ENCODE results near the gene FBXL2.
"Not testable (repeated sequence)": the region's sequence is repeated elsewhere in the genome, so short reads cannot be mapped to it uniquely, and the experiment has no call there.

The FBXL2 gene

DNA sequence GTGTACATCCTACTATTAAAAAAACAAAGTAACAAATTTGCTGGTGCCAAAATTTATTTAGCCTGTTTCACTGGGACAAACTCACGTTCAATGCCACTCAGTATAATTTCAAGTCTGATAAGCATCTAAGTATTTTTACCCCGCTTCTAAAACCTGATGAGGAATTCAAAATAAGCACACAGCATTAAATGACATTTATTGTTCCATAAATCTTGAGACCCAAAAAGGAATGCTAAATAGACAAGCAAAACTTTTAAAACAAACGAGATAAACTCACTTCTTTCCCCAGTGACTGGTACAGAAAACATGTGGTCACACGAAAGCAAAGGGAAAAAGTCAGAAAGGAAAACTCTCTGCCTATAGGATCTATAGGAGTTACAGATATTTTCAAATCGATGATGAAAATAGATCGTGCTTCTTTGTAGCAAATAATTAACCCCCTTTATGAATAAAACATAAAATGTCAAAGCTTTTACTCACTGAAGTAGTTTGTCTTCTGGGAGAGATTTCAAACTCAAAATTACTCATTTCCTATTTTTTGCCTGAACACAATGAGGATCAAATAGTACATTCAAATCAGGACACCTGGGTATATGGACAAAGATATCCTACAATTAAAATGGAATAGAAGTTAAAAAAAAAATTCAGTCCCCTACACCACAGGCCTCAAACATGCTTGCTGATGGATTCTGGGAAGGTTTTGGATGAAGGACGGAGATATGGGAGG lies 111.3 kb downstream of the FBXL2 start:
- no peak for DNase-seq

DNA sequence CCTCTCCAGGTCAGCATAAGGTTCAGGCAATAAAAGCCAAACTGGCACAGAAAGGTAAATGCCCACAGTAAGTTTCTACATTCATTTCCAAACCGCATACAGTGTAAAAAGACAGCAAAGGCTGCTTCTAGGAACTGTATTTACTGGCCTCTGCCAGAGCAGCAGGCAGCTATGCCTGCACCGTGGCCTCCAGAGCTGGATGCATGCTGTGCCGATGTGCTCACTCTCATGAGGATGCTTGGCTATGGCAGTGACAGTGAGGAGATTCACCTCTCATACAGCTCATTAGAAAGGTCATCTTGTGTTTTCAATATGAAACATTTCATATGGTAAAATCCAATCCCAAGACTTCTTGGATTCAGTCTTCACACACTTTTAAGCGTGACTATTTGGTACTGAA lies 112.7 kb downstream of the FBXL2 start:
- no peak for DNase-seq

DNA sequence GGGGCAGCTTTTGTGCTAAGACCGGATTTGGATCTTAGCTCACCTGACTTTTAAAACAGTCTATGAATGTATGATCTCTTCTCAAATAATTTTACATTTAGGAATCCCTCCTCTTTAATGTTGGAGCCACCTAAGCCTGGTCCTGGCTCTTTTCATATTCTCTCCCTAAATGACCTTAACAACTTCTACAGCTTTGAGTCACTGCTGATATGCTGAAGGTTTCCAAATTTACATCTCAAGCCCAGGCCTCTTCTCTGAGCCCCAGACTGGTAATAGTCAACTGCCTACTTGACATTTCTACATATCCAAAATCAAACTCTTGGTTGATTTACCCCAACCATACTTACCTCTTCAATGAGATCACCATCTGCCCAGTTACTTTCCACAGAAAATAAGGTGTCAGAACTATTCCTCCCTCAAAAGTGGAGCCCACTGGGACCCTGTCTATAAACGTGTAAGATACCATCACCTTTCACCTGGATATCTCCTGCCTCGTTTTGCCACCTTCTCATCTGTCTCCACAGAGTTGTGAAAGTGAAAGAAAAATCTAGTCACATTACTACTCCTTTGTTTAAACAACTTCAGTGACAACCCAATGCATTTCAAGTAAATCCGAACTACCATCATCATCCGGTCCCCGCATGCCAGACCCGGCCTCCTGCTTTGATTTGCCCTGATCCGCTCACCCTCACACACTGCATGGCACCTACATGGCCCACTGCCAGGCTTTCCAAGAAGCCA lies 114.2 kb downstream of the FBXL2 start:
- DNase-seq: no peak

DNA sequence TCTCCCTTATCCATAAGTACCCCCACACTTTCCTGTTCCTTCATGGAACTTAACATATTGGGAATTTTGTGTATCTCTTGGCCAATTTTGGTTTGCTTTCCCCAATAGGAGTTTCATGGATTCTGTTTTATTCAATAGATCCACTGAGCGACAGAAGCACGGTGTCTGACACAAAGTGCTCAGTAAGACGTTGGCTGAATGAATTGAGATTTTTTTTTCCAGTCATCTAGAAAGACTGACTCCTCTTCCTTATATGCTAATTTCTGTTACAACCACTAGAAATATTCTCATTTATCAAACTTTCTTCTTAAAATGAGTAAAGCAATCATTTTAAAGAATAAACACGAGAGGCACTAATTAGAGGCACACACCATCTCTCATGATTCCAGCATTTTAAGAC lies 114.9 kb downstream of the FBXL2 start:
- DNase-seq: no peak

DNA sequence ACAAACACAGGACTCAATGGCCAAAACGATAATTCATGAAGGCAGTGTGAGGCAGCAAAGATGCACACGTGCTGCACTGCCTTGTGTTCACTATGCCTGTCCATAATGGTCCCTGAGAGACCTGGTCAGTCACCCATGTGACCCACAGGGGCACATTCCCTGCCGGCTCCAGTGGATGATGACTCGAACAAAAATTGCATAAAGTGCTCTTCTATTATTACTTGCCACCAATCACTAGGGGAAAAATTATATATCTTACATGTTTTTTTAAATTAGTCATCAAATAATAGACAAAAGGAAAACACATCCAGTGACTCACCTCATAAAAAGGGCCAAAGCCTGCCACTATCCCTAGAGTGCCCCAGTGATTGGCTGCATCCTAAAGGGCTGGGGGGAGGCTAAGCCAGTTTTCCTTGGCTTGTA lies 115.5 kb downstream of the FBXL2 start:
- DNase-seq: no peak

DNA sequence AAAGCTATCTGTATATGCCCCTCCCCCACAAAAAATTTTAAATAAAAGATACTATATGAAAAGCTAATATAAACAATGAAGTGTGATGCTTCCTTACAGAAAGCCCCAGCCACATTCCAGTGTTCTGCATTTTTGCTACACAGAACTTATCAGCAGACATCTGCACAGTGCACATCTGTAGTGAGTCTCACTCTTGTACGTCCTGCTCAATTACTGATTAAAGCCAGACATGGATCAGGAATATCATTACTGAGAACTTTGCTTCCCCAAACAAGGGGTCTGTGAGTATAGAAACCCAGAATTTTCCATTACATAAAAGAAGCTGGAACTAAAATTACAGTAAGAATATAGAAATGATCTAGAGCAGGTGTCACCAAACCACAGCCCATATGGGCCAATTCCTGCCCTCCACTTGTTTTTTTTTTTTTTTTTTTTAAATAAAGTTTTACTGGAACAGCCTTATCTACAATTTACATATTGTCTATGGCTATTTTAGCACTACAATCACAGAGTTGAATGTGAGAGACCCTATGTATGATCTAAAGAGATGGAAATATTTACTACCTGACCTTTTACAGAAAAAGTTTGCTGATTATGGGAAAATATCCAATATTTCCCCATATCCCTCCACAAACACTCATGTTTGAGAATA lies 117.3 kb downstream of the FBXL2 start:
- no peak for DNase-seq

DNA sequence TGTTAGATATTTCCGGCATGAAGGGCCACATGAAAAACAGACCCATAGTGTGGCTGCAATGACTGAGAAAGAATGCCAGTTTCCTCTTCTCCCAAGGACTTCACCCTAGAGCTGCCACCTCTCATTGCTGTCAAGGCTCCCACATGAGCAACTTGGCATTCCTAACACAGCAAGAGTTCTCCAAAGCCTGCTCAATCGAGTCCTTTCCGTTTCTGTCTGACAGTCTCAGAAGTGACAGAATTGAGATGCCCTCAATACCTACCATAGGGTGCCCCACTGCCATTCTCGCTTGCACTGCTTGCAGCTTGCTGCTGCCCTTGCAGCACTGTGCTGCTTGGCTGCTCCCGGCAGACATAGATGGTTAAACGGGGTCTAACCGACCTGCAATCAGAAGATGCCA lies 118.7 kb downstream of the FBXL2 start:
- no peak for DNase-seq

DNA sequence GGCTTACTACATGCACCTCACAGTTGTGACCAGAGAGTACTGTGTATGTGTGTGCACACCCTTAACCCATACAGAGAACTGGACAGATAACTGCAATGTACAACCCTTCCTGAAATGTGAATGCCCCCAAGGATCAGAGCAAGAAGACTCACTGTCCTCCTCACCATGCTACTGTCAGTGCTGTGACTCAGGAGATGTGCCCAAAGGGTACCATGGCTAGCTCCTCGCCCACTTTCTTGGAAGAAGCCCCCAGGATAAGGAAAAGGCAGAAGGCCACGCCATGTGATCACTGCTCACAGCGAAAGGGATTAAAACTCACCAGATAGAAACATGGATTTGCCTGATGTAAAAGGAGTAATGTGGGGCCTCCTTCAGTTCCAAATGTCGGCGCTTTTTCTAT lies 121.2 kb downstream of the FBXL2 start:
- no peak for DNase-seq

DNA sequence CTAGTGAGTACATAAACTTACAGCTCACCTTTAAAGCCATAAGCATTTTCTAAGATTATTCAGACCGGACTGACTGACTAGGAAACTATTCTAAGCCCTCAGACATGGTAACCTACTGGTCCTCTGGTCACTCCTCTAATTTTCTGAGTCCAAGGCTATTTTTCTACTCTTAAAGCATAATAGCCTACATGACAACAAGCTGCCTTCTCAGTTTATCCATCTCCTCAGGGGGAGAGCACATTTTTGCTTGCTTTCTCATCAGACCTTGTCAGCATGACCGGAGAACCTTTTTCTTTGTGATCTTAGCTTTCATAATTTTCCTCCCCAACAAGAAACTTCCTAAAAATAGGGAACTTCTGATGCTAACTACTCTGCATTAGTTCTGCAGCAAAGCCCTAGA lies 124.5 kb downstream of the FBXL2 start:
- DNase-seq: no peak

DNA sequence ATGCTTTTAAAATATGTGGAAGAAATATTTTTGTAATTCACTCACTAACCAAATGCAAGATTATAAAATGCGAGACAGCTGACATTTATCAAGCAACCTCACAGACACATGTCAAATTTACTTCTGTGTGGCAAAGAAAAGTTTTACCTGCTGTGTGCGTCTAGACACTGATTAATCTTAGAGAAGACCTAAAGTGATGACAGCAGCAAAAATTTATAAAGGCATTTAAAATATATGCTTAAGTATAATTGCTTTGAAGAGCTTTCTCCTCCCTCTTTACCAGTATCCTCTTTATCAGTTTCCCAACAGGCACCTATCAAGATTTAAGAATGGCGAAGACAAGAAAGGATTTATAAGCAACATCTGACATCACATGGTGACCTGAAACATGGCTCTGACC lies 125.7 kb downstream of the FBXL2 start:
- no peak for DNase-seq

DNA sequence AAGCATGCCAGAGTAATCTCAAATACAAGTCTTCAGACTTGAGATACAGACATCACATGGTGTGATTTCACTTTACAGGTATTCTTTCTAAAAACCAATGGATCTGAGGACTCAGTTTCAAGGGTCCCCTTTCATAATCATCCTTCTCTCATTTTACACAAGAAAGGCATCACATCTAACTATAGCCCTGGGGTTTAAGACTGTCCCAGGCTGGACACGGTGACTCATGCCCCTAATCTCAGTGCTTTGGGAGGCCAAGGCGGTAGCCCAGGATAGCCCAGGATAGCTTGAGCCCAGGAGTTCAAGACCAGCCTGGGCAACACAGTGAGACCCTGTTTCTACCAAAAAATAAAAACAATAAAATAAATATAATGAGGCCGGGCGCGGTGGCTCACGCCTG lies 126.5 kb downstream of the FBXL2 start:
- no peak for DNase-seq

DNA sequence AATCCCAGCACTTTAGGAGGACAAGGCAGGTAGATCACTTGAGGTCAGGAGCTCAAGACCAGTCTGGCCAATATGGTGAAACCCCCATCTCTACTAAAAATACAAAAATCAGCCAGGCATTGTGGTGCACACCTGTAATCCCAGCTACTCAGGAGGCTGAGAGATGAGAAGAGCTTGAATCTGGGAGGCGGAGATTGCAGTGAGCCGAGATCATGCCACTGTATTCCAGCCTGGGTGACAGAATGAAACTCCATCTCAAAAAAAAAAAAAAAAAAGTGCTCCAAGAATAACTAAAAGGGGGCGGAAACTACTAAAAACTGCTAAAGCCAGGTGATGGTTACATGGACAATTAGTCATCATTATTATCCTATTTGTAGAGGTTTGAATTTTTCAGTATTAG lies 133.6 kb downstream of the FBXL2 start:
- not testable (repeated sequence) for DNase-seq

DNA sequence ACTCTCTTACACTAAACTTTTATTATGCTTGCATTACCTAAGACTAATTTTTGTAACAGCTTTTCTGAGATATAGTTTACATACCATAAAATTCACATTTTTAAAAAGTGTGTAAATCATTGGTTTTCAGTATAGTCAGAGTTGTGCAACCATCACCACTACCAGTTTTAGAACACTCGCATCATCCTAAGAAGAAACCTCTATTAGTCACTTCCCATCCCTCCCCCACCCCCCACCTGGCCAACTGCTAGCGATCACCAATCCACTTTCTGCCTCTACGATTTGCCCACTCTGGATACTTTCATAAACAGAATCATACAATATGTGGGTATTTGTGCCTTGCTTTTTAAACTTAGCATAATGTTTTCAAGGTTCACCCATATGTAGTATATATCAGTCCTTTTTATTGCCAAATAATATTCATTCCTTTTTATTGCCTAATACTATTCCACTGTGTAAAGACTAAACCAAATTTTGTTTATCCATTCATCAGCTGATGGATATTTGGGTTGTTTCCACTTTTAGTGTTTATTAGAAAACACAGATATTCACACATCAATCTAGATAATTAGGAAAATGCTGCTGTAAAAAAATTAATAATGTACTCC lies 139.9 kb downstream of the FBXL2 start:
- peak; percentile 36 for DNase-seq

DNA sequence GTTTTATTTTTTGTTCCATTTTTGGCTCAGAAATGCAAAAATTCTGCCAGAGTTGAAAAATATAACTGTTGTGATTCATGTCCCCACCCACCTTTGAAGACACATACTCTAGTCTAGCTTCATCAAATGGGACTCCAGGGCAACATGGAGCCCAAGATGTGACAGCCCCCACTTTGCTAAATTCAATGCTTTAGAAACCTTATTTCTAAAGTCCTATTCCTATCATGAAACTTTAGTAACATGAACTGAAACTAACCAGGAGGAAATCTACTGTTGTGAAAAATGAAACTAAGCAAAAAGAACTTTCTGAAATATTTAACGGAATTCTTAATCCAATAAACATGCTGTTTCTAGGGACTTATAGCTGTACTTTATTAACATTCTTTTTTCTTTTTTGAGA lies 142.7 kb downstream of the FBXL2 start:
- no peak for DNase-seq

DNA sequence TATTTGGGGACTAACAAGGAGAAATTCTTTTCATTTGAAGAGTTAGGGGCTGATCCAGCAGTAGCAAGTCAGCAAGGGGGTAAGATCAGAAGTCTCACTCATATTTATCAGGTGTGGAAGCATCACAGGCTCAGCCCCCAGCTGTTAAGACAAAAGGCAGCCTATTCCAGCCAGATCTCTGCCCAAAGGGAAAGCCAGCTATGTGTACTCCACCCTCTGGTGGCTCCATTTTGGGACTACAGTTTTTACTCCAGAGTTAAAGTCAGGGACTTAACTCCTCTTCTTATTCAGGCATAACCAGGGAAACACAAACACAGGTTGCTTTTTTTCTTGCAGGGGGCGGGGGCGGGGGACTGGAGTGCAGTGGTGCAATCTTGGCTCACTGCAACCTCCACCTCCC lies 143.7 kb downstream of the FBXL2 start:
- DNase-seq: no peak

DNA sequence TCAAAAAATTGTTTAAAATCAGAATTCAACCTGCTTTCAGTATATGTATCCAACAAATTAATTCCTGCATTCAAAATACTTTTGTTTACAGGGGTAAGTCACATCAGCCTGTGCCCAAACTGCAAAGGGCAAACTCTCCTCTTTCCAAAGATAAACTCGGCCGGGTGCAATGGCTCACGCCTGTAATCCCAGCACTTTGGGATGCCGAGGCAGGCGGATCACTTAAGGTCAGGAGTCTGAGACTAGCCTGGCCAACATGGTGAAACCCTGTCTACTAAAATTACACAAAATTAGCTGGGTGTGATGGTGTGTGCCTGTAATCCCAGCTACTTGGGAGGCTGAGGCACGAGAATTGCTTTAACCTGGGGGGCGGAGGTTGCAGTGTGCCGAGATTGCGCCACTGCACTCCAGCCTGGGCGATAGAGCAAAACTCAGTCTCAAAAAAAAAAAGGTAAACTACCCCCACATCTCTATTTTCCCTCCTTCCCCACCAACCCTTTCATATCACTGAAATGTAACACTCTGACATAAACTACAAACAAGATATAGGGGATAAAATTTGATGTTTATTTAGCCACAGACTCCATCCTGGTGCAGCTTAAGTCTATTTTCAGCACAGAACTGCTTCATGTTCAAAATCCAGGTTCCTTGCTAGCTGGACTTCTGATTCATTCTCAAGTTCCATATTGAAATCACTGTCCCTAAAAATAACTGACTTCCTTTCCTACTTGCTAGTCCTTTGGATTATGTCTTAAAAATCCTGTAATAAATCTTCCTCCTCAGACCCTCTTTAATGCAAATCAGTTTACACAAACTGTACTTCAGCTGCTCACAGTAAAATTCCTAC lies 147.6 kb downstream of the FBXL2 start:
- DNase-seq: no peak

DNA sequence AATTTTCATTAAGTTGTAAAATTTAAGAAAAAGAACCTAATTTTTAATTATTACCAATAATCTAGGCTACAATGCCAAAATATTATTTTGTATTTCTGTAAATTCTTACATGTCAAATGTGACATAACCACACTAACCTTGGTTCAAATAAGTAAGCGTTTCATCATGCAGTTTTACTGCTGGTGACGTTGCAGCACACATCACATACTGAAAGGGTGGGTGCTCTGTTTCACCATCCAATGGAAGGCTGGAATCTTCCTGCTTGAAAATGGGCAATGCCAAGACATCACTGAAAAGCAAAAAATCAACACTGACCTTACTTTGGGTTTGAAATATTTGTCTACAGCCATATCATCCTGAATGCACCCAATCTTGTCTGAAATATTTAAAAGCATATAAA lies 148.2 kb downstream of the FBXL2 start:
- no peak for DNase-seq

DNA sequence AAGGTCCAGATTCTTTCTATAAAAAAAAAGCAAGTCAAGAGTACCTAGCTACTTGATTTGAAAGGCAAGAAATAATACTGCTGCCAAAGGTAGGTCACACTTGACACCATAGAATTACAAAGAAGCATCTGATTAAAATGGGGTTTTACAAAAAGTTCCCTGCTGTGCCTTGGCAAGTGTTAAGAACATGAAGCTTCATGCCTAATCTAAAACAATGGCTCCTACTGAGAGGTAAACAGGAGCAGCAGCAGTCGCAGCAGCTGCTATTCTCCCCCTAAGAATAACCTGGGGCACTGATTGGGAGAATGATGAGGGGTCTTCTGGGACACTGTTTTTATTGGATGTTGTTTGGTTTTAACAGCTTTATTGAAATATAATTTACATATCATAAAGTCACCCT lies 148.8 kb downstream of the FBXL2 start:
- no peak for DNase-seq

DNA sequence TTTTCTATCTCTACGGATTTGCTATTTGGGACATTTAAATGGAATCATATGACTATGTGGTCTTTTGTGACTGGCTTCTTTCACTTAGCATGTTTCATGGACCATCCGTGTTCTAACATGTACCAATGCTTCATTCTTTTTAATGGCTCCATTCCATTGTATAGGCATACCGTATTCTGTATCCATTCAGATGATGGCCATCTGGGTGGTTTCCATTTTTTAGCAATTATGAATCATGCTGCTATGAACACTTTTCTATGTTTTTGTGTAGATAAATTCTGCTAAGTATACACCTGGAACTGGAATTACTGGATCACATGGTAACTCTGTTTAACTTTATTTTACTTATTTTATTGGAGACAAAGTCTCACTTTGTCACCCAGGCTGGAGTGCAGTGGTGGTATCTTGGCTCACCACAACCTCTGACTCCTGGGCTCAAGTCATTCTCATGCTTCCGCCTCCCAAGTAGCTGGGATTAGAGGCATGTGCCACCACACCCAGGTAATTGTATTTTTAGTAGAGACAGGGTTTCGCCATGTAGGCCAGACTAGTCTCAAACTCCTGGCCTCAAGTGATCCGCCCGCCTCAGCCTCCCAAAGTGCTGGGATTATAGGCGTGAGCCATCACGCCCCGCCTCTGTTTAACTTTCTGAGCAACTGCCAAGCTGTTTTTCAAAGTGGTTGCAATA lies 149.5 kb downstream of the FBXL2 start:
- no peak for DNase-seq

DNA sequence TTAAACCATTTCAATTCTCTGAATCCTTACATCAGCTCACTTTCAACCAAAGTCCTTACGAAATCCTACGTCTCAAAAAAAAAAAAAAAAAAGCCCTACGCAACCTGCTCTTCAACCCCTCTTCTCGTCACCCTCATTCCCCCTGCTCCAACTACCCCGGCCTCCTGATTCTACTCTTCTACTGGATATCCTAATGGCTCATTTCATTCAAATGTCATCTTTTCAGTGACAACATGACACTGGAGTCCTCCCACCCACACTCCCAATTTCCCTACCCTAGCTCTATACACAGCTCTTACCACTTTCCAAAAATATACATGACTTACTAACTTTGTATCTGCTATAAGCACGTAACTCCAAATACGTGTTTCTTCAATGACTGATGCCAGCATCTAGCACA lies 151.5 kb downstream of the FBXL2 start:
- DNase-seq: no peak

DNA sequence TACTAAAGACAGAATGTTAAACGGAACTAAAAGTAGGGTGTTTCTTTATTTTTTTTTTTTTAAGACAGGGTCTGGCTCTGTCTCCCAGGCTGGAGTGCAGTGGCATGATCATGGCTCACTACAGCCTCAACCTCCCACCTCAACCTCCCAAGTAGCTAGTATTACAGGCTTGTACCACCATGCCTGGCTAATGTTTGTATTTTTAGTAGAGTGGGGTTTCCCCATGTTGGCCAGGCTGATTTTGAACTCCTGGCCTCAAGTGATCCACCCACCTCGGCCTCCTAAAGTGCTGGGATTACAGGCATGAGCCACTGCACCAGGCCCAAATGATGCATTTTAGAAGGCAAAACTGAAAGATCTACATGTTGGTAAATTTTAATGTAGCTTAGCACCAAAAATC lies 152.1 kb downstream of the FBXL2 start:
- not testable (repeated sequence) for DNase-seq

DNA sequence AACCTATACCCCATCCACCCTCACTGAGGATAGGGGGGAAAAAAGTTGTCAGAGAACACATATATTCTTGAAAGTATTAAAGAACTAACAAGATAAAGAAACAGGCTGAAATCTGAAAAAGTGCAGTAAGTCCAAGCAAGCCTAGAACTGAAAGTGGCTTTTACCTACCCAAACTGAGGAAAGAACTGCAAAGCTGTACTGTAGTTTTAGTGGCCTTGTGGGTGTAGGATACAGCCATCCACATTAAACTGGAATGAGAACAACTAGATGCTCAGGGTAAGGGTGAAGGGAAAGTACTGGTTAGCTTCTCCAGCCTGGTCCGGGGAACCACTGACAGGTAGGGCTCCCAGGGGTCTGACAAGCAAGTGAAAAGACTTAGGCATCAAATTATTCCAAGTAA lies 152.8 kb downstream of the FBXL2 start:
- DNase-seq: no peak

Data from activated CD4-positive, alpha-beta T cell treated with anti-CD3 and anti-CD28 coated beads for 48 hours (primary cell).